OCI-LY7 (cell line): ENCODE results near the gene SNX2. TPM values are rescaled to one million over a fixed set of nuclear protein-coding genes. Genes with fewer than 3 reads are reported as not detected.

Experiments used
- BruUV-seq: library from RNA; stranded (reverse); fragments of 400-500 nt; replicated peaks from 2 replicates; lab custom pipeline; 2021; lab: Mats Ljungman, UMichigan
- CTCF ChIA-PET: fragments of 300-600 bp; sonication (Branson Sonifier 250); formaldehyde crosslinking; loops from one replicate; lab custom pipeline; 2022; ENCODE audit warnings: antibody characterized with exemption; ENCODE audit not compliant: unreplicated experiment; lab: Charles Lee
- POLR2A ChIA-PET: fragments of 300-600 bp; sonication (Branson Sonifier 250); formaldehyde crosslinking; loops from one replicate; lab custom pipeline; 2022; ENCODE audit warnings: antibody characterized with exemption; lab: Charles Lee
- DNase-seq: peaks from one replicate; pipeline ENCODE4 v3.0.0-alpha.2; 2015; ENCODE audit warnings: low spot score
- H2AFZ ChIP-seq: fragments of 200-600 bp; sonication (generic), shearing (Covaris generic); 2 replicates; pipeline ENCODE4 v1.6.1; 2014; ENCODE audit warnings: mild to moderate bottlenecking, antibody characterized with exemption, low read length, moderate library complexity
- H3K27ac ChIP-seq: fragments of 200-600 bp; sonication (generic); 2 replicates; pipeline ENCODE4 v1.5.1; 2014; ENCODE audit warnings: mixed run types, low read depth, mild to moderate bottlenecking, moderate library complexity, low read length, inconsistent platforms; ENCODE audit not compliant: poor library complexity, severe bottlenecking
- H3K36me3 ChIP-seq: fragments of 200-600 bp; sonication (generic); 2 replicates; pipeline ENCODE4 v1.6.1; 2014; ENCODE audit warnings: mild to moderate bottlenecking, antibody characterized with exemption, low read length, moderate library complexity, mixed read lengths; ENCODE audit not compliant: insufficient read depth
- H3K4me1 ChIP-seq: fragments of 200-600 bp; sonication (generic); 2 replicates; pipeline ENCODE4 v1.5.1; 2014; ENCODE audit warnings: mild to moderate bottlenecking, low read length; ENCODE audit not compliant: insufficient read depth, poor library complexity, severe bottlenecking
- H3K4me2 ChIP-seq: fragments of 200-600 bp; sonication (generic); 2 replicates; pipeline ENCODE4 v1.6.1; 2014; ENCODE audit warnings: mild to moderate bottlenecking, low read length
- H3K4me3 ChIP-seq: fragments of 200-600 bp; sonication (generic); 2 replicates; pipeline ENCODE4 v1.5.1; 2014; ENCODE audit warnings: mild to moderate bottlenecking, low read depth, low read length; ENCODE audit not compliant: poor library complexity, severe bottlenecking
- H3K79me2 ChIP-seq: fragments of 200-600 bp; sonication (generic); 2 replicates; pipeline ENCODE4 v1.6.1; 2016; ENCODE audit warnings: low read depth, mild to moderate bottlenecking, low read length, moderate library complexity, mixed read lengths; ENCODE audit not compliant: insufficient read depth
- H3K9me2 ChIP-seq: fragments of 200-600 bp; sonication (generic); 2 replicates; pipeline ENCODE4 v1.6.1; 2016; ENCODE audit warnings: mild to moderate bottlenecking, low read length, mixed read lengths; ENCODE audit not compliant: insufficient read depth
- H3K9me3 ChIP-seq: fragments of 200-600 bp; sonication (generic); 2 replicates; pipeline ENCODE4 v1.6.1; 2014; ENCODE audit warnings: mild to moderate bottlenecking, mixed run types, low read length, mixed read lengths
- H4K20me1 ChIP-seq: fragments of 200-600 bp; sonication (generic); 2 replicates; pipeline ENCODE4 v1.6.1; 2014; ENCODE audit warnings: mild to moderate bottlenecking, antibody characterized with exemption, low read length, moderate library complexity, mixed read lengths; ENCODE audit not compliant: insufficient read depth
- EZH2phosphoT487 ChIP-seq: fragments of 200-600 bp; sonication (generic); IDR thresholded peaks from 2 replicates; pipeline ENCODE4 v1.6.1; 2018; ENCODE audit warnings: low read depth, borderline replicate concordance, mild to moderate bottlenecking, mixed run types, antibody characterized with exemption, low read length, moderate library complexity, mixed read lengths
- intact Hi-C: fragments of 100-400 bp; cut with micrococcal nuclease; formaldehyde crosslinking; loops from one replicate; pipeline ENCODE4 v1.10.0; 2022; ENCODE audit not compliant: unreplicated experiment
- total RNA-seq, 2 experiments: library from RNA; depleted of rRNA in 1 of 2; stranded (reverse); fragments of >200 nt in 1 of 2; shearing (Covaris generic) in 1 of 2; gene quantifications; 2 replicates each; pipeline ENCODE4 v1.2.3, GENCODE V29; 2014 to 2022
- TF ChIP-seq, protein P1 (sequence below): fragments of 200-600 bp; sonication (generic); conservative IDR thresholded peaks from 2 replicates; pipeline ENCODE4 v1.5.1; 2014; ENCODE audit warnings: mild to moderate bottlenecking, antibody characterized with exemption, low read length, moderate library complexity, mixed read lengths

Gene SNX2
- total RNA-seq, 2 experiments from 2014 or later = 47.1 to 78.3 TPM

DNA sequence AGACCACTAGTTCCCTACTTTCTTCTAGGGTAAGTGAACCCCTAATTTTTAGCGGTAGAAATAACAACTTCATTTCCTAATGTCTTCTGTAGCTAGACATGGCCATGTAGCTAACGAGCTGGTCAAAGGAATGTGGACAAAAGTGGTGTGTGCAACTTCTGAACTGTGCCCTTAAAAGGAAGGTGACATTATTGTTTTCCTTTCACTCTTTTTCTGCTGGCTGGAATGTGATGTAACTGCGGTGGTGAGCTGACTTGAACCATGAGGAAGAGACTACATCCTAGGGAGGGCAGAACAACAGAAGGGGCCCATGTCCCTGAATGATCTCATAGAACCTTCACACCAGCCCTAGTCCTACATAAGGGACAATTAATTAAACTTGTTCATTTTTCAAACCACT is 1.3 kb upstream of the SNX2 start:
- Histone ChIP-seq H3K4me1 (peaks cover 13% of the 10 kb centered on the region), H3K9me3 (no peaks in the 10 kb centered on the region; the same call in 1 of the 2 replicates), H4K20me1 (0 out of 2 replicates have a peak, but pooled peaks cover 16% of the 10 kb centered on the region), H3K79me2 (peaks cover 35% of the 10 kb centered on the region), H3K4me3 (no peak overlapping the region), H3K4me2 (no peak overlapping the region), H2AFZ (no peak overlapping the region; the same call in 1 of the 2 replicates), H3K27ac (no peak overlapping the region), H3K9me2 (no peaks in the 10 kb centered on the region), H3K36me3 (peaks cover 10% of the 10 kb centered on the region)
- ChIA-PET CTCF (no interaction called here), POLR2A (interaction anchor here (1.1 to 1.7 kb wide), 2 partner anchors 20 to 69 kb away, joined by 3 read pairs; no protein-coding TSS in a partner anchor)
- TF ChIP-seq EZH2phosphoT487 = no peak
- TF ChIP-seq, protein P1, sequence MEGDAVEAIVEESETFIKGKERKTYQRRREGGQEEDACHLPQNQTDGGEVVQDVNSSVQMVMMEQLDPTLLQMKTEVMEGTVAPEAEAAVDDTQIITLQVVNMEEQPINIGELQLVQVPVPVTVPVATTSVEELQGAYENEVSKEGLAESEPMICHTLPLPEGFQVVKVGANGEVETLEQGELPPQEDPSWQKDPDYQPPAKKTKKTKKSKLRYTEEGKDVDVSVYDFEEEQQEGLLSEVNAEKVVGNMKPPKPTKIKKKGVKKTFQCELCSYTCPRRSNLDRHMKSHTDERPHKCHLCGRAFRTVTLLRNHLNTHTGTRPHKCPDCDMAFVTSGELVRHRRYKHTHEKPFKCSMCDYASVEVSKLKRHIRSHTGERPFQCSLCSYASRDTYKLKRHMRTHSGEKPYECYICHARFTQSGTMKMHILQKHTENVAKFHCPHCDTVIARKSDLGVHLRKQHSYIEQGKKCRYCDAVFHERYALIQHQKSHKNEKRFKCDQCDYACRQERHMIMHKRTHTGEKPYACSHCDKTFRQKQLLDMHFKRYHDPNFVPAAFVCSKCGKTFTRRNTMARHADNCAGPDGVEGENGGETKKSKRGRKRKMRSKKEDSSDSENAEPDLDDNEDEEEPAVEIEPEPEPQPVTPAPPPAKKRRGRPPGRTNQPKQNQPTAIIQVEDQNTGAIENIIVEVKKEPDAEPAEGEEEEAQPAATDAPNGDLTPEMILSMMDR = no peak
- intact Hi-C loops = no loop called here
- BruUV-seq = no TSS peak
- DNase-seq = no peak

DNA sequence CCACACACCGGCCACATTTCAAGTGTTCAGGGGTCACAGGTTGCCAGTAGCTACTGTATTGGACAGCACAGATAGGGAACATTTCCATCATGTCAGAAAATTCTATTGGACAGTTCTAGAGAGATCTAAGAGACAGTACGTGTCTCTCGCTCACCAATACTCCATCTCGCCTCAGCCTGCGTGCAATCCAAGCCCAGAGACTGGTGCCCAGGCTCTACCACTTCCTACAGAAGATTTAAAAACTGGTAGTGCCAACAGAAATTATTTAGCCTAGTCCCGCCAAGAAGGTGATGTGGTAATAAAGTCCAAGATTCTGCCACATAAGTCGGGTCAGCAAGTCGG is 390 bp upstream of the SNX2 start:
- peak overlapping the region; percentile 98 for H2AFZ ChIP-seq
- BruUV-seq = no TSS peak
- H3K27ac ChIP-seq = no peak overlapping the region
- H4K20me1 ChIP-seq = 0 out of 2 replicates have a peak, but pooled peaks cover 16% of the 10 kb centered on the region
- intact Hi-C loops = no loop called here
- ChIA-PET CTCF (no interaction called here), POLR2A (interaction anchor here (0.7 to 1.1 kb wide), 2 partner anchors 21 to 45 kb away, joined by 3 read pairs; no protein-coding TSS in a partner anchor)
- H3K9me2 ChIP-seq = no peaks in the 10 kb centered on the region
- H3K4me2 ChIP-seq = peak overlapping the region; percentile 95
- H3K4me3 ChIP-seq = peak overlapping the region; percentile 88
- peaks cover 15% of the 10 kb centered on the region for H3K4me1 ChIP-seq
- DNase-seq = no peak
- peaks cover 16% of the 10 kb centered on the region for H3K36me3 ChIP-seq
- peaks cover 44% of the 10 kb centered on the region for H3K79me2 ChIP-seq
- TF ChIP-seq, protein P1 = no peak
- no peak for TF ChIP-seq EZH2phosphoT487
- no peaks in the 10 kb centered on the region; the same call in 1 of the 2 replicates for H3K9me3 ChIP-seq
